HG03558 (cell line): ENCODE results near the gene PTCD1.

Experiments
- ATAC-seq: cut with Tn5 transposase; IDR thresholded peaks from one replicate; pipeline ENCODE4 v1.9.1; 2021; ENCODE audit warnings: moderate number of reproducible peaks; ENCODE audit not compliant: unreplicated experiment; ENCODE audit errors: extremely low read depth

PTCD1 gene

GRCh38 chr7:99372275-99373090 is 66.1 kb downstream of the PTCD1 start:
- ATAC-seq: no peak

DNA sequence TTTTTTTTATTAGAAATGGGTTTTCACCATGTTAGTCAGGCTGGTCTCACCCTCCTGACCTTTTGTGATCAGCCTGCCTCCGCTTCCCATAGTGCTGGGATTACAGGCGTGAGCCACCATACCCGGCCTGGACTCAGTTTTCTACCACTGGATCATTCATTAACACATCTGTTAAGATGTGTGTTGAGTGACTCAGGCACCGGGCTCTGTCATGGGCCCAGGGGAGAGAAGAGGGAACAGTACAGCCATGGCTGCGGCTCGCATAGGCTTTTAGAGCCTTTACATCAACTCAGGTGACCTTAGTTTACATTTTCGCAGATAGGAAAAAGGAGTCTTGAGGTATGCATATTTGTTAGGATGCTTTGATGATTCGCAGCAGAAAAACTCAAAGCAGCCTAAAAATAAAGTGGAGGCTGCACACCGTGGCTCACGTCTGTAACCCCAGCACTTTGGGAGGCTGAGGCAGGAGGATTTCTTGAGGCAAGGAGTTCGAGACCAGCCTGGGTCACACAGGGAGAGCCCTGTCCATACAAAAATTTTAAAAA is 67.2 kb downstream of the PTCD1 start:
- no peak for ATAC-seq

DNA sequence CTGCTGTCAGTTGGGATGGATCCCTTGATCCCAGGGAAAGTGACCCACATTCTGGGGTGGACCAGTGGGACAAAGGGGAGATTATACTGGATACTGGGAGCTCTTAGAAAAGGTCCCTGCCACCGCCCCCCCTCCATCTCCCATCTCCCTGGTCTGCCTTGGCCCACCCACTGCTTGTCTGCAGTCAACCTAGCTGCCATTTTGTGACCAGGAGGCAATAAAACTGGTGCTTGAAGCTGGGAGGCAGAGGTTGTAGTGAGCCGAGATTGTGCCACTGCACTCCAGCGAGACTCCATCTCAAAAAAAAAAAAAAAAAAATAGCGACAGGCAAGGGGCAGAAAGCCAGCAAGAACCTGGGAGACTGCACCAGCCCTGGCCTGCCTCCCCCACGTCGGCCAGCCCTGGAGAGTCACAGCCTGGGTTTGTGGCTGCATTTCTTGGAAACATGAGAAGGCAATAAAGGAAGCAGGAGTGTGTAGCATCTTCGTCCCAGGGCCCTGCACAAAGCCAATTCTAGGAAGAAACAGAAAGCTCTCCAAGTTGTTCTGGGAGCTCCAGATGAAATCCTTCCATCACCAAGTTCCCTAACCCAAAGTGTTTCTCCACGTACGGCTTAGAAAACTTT is 68.7 kb downstream of the PTCD1 start:
- no peak for ATAC-seq

DNA sequence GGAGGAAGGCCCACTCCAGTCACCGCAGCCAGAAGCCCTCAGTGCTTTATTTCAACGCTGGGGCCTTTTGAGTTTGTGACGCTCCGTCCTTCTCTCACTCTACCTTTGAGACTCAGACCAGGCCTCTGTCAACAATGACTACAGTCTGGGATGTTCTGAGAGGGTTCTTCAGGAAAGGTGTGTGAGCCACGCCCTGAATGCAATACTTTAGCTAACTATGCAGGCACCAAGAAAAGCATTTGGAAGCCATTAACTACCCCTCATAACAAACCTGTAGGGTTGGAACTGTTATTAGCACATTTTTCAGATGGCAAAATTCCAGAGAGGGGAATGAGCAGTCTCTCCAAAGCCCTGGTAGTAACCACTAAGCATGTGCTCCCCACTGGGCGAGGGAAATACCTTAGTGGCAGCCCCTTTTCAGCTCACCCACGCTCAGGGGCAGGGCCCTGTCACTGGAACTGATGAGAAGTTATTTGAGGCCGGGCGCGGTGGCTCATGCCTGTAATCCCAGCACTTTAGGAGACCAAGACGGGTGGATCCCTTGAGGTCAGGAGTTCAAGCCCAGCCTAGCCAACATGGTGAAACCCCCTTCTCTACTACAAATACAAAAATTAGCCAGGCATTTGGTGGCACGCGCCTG is 69.7 kb downstream of the PTCD1 start:
- ATAC-seq: no peak
